ENCODE results near the gene TRIM24.

DNA sequence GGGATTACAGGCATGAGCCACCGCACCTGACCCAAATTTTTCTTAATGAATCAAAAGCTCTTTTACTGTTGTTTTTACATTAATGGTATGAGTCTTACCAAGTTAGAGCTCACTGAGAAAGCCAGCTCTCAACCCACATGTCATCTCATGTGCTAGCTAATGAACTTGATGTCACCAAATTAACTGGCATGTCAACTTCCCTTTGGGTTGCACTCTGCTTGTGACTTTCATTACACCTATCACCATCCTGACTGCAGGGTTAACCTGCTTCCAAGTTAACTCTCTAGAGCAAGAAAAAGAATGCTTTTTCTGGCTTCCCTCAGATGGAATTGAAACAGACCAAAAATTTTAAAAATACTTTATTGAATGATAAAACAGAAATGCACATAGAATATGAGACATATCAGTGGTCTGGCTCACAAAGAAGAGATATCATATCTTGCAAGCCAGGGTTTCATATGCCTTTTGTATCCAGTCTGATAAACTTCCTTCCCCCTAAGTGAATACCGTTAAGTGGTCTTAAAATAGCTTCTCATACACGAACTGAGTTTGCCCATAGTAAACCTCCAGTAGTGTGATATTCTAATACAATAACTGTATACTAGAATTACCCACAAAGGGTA lies 42.9 kb upstream of the TRIM24 start:
- TF ChIP-seq POLR2AphosphoS5 (IDR thresholded peaks at IDR 0.05; ENCODE audit: low read depth, low read length) (no peak), POLR2A (IDR thresholded peaks at IDR 0.05; ENCODE audit: low read depth, low read length) (no peak)
